HepG2 (cell line): Measurements from ENCODE around the gene ORM1. TPM values are rescaled to one million over a fixed set of nuclear protein-coding genes. Genes with fewer than 3 reads are reported as not detected.

ENCODE experiments used
- ARNT ChIP-seq: fragments of 450-650 bp; IDR thresholded peaks from 2 replicates; pipeline ENCODE4 v1.6.1; 2017
- CENPT ChIP-seq: sonication (generic); formaldehyde crosslinking; IDR thresholded peaks from 2 replicates; pipeline ENCODE4 v1.8.0; 2022; ENCODE audit warnings: low read depth, mild to moderate bottlenecking, moderate library complexity, missing genetic modification reagents
- E2F5 ChIP-seq: sonication (generic); formaldehyde crosslinking; conservative IDR thresholded peaks from 2 replicates; pipeline ENCODE4 v1.4.0; 2020; ENCODE audit warnings: missing genetic modification reagents
- GLI4 ChIP-seq: sonication (generic); formaldehyde crosslinking; IDR thresholded peaks from 2 replicates; pipeline ENCODE4 v1.5.1; 2020; ENCODE audit warnings: missing genetic modification reagents, mild to moderate bottlenecking, moderate library complexity, borderline replicate concordance
- KLF16 ChIP-seq, 2 experiments: sonication (generic) in 1 of 2; formaldehyde crosslinking in 1 of 2; IDR thresholded peaks; 2 replicates each; pipeline versions ENCODE4 v1.6.1 to v1.8.0; 2016 to 2023; ENCODE audit warnings: missing genetic modification reagents in 2 of 2, missing compliant biosample characterization in 1 of 2
- MAFF ChIP-seq: IDR thresholded peaks from 2 replicates; pipeline ENCODE4 v1.6.1; 2011; ENCODE audit warnings: low read depth, low read length, improper control_type of control experiment
- MXD1 ChIP-seq: sonication (generic); formaldehyde crosslinking; IDR thresholded peaks from 2 replicates; pipeline ENCODE4 v1.4.0; 2020; ENCODE audit warnings: mild to moderate bottlenecking, missing genetic modification reagents
- NONO ChIP-seq, 2 experiments: fragments of 450-650 bp in 1 of 2; sonication (generic) in 1 of 2; formaldehyde crosslinking in 1 of 2; IDR thresholded peaks in 1 of 2; conservative IDR thresholded peaks in 1 of 2; 2 replicates each; pipeline versions ENCODE4 v1.6.1 to v1.8.0; 2017 to 2022; ENCODE audit warnings: mild to moderate bottlenecking in 1 of 2, missing genetic modification reagents in 1 of 2, moderate library complexity in 1 of 2
- SNAPC5 ChIP-seq: sonication (generic); formaldehyde crosslinking; IDR thresholded peaks from 2 replicates; pipeline ENCODE4 v1.8.1; 2023; ENCODE audit warnings: mild to moderate bottlenecking, missing genetic modification reagents, borderline replicate concordance
- TBX3 ChIP-seq: fragments of 450-650 bp; IDR thresholded peaks from 2 replicates; pipeline ENCODE4 v1.6.1; 2017; ENCODE audit warnings: antibody characterized with exemption, mild to moderate bottlenecking, inconsistent platforms, borderline replicate concordance
- ZKSCAN5 ChIP-seq: sonication (generic); formaldehyde crosslinking; IDR thresholded peaks from 2 replicates; pipeline ENCODE4 v1.5.1; 2020; ENCODE audit warnings: mild to moderate bottlenecking, missing genetic modification reagents
- ZNF574 ChIP-seq: sonication (generic); formaldehyde crosslinking; IDR thresholded peaks from 2 replicates; pipeline ENCODE4 v1.4.0; 2020; ENCODE audit warnings: missing genetic modification reagents
- ZNF652 ChIP-seq: IDR thresholded peaks from 2 replicates; pipeline ENCODE4 v1.6.1; 2016; ENCODE audit warnings: low read depth, borderline replicate concordance
- ZNF7 ChIP-seq: IDR thresholded peaks from 2 replicates; pipeline ENCODE4 v1.6.1; 2016; ENCODE audit warnings: missing biosample characterization, missing genetic modification reagents
- polyA plus RNA-seq, 8 experiments: library from polyadenylated mRNA; depleted of rRNA in 3 of 8; stranded (reverse) in 7 of 8; unstranded in 1 of 8; fragments of >200 nt; fragmentation: Illumina TruSeq in 4 of 8; extraction: Trizol in 4 of 8; gene quantifications; 2 replicates each; pipeline versions ENCODE4 v1.2.1 to v1.2.3, GENCODE V29; 2011 to 2016; ENCODE audit warnings: low read depth in 4 of 8, missing spikeins in 1 of 8, mixed read lengths in 1 of 8; ENCODE audit not compliant: insufficient read depth in 1 of 8
- total RNA-seq, 5 experiments: library from RNA; depleted of rRNA; stranded (reverse); fragments of >200 nt; fragmentation: Illumina TruSeq; extraction: Trizol; gene quantifications; 2 replicates each; pipeline ENCODE4 v1.2.3, GENCODE V29; 2016; ENCODE audit warnings: low read depth in 1 of 5
- TF ChIP-seq, protein P1 (sequence below): conservative IDR thresholded peaks from 2 replicates; pipeline ENCODE4 v1.6.1; 2018; ENCODE audit warnings: missing genetic modification reagents
- TF ChIP-seq, protein P2 (sequence below): sonication (generic); formaldehyde crosslinking; IDR thresholded peaks from 2 replicates; pipeline ENCODE4 v1.5.0; 2020; ENCODE audit warnings: mild to moderate bottlenecking, missing genetic modification reagents, borderline replicate concordance
- TF ChIP-seq, protein P3 (sequence below): sonication (generic); formaldehyde crosslinking; IDR thresholded peaks from 2 replicates; pipeline ENCODE4 v1.5.0; 2020; ENCODE audit warnings: mild to moderate bottlenecking, missing genetic modification reagents, moderate library complexity

Gene ORM1
- total and polyA plus RNA-seq, 2 of the 13 experiments (the other 11 are each of a cell fraction or from before 2014, with no cell fraction given): 699 to 1,180 TPM

GRCh38 chr9:114285166-114285867 lies 37.6 kb upstream of the ORM1 start (continued):
- TF ChIP-seq TBX3 (no peak), ZNF574 (CRISPR knock-in tag) (no peak), GLI4 (CRISPR knock-in tag) (no peak), NONO (IDR thresholded peaks at IDR 0.05) (no peak), NONO (CRISPR knock-in tag; conservative IDR thresholded peaks at IDR 0.05) (no peak), ZNF652 (CRISPR knock-in tag) (peak; percentile 75), MAFF (peak; percentile 89), ZNF7 (CRISPR knock-in tag) (no peak), CENPT (CRISPR knock-in tag) (no peak), MXD1 (no peak), E2F5 (CRISPR knock-in tag) (no peak), KLF16 (CRISPR knock-in tag; IDR thresholded peaks at IDR 0.05) (no peak), ARNT (no peak), ZKSCAN5 (CRISPR knock-in tag) (no peak), SNAPC5 (CRISPR knock-in tag) (no peak)
- TF ChIP-seq, protein P1, sequence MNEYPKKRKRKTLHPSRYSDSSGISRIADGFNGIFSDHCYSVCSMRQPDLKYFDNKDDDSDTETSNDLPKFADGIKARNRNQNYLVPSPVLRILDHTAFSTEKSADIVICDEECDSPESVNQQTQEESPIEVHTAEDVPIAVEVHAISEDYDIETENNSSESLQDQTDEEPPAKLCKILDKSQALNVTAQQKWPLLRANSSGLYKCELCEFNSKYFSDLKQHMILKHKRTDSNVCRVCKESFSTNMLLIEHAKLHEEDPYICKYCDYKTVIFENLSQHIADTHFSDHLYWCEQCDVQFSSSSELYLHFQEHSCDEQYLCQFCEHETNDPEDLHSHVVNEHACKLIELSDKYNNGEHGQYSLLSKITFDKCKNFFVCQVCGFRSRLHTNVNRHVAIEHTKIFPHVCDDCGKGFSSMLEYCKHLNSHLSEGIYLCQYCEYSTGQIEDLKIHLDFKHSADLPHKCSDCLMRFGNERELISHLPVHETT: no peak
- TF ChIP-seq, protein P2, sequence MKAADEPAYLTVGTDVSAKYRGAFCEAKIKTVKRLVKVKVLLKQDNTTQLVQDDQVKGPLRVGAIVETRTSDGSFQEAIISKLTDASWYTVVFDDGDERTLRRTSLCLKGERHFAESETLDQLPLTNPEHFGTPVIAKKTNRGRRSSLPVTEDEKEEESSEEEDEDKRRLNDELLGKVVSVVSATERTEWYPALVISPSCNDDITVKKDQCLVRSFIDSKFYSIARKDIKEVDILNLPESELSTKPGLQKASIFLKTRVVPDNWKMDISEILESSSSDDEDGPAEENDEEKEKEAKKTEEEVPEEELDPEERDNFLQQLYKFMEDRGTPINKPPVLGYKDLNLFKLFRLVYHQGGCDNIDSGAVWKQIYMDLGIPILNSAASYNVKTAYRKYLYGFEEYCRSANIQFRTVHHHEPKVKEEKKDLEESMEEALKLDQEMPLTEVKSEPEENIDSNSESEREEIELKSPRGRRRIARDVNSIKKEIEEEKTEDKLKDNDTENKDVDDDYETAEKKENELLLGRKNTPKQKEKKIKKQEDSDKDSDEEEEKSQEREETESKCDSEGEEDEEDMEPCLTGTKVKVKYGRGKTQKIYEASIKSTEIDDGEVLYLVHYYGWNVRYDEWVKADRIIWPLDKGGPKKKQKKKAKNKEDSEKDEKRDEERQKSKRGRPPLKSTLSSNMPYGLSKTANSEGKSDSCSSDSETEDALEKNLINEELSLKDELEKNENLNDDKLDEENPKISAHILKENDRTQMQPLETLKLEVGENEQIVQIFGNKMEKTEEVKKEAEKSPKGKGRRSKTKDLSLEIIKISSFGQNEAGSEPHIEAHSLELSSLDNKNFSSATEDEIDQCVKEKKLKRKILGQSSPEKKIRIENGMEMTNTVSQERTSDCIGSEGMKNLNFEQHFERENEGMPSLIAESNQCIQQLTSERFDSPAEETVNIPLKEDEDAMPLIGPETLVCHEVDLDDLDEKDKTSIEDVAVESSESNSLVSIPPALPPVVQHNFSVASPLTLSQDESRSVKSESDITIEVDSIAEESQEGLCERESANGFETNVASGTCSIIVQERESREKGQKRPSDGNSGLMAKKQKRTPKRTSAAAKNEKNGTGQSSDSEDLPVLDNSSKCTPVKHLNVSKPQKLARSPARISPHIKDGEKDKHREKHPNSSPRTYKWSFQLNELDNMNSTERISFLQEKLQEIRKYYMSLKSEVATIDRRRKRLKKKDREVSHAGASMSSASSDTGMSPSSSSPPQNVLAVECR (CRISPR knock-in tag): no peak
- TF ChIP-seq, protein P3, sequence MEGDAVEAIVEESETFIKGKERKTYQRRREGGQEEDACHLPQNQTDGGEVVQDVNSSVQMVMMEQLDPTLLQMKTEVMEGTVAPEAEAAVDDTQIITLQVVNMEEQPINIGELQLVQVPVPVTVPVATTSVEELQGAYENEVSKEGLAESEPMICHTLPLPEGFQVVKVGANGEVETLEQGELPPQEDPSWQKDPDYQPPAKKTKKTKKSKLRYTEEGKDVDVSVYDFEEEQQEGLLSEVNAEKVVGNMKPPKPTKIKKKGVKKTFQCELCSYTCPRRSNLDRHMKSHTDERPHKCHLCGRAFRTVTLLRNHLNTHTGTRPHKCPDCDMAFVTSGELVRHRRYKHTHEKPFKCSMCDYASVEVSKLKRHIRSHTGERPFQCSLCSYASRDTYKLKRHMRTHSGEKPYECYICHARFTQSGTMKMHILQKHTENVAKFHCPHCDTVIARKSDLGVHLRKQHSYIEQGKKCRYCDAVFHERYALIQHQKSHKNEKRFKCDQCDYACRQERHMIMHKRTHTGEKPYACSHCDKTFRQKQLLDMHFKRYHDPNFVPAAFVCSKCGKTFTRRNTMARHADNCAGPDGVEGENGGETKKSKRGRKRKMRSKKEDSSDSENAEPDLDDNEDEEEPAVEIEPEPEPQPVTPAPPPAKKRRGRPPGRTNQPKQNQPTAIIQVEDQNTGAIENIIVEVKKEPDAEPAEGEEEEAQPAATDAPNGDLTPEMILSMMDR: no peak
